Measurements from ENCODE around the gene MRPS35. TPM values are rescaled to one million over a fixed set of nuclear protein-coding genes. Genes with fewer than 3 reads are reported as not detected.

Gene MRPS35
- total RNA-seq, 4 donors from 2014 or later: 27.5 to 50.7 (median 36.8) TPM

- no peak for TF ChIP-seq CTCF (IDR thresholded peaks at IDR 0.05; ENCODE audit: low read depth)
Measured at GRCh38 chr12:27762757-27763156, 52.1 kb downstream of the MRPS35 start.

- TF ChIP-seq CTCF (IDR thresholded peaks at IDR 0.05; ENCODE audit: low read depth): no peak
Measured at GRCh38 chr12:27766587-27766986, 56.0 kb downstream of the MRPS35 start.

- TF ChIP-seq CTCF (IDR thresholded peaks at IDR 0.05; ENCODE audit: low read depth): no peak
Measured at GRCh38 chr12:27769142-27769673, 58.6 kb downstream of the MRPS35 start.

GRCh38 chr12:27771481-27772327, 61.1 kb downstream of the MRPS35 start:
- no peak for TF ChIP-seq CTCF (IDR thresholded peaks at IDR 0.05; ENCODE audit: low read depth)

GRCh38 chr12:27772328-27773049, 61.9 kb downstream of the MRPS35 start:
- no peak for TF ChIP-seq CTCF (IDR thresholded peaks at IDR 0.05; ENCODE audit: low read depth)

- no peak for TF ChIP-seq CTCF (IDR thresholded peaks at IDR 0.05; ENCODE audit: low read depth)
Measured at GRCh38 chr12:27777141-27777540, 66.5 kb downstream of the MRPS35 start.

GRCh38 chr12:27778206-27778605, 67.6 kb downstream of the MRPS35 start:
- no peak for TF ChIP-seq CTCF (IDR thresholded peaks at IDR 0.05; ENCODE audit: low read depth)
